GM23338 (cell line): ENCODE results near the gene SRP54. TPM values are rescaled to one million over a fixed set of nuclear protein-coding genes. Genes with fewer than 3 reads are reported as not detected.

Experiments
- ATAC-seq: fragments of 200-7000 bp; cut with Tn5 transposase; 3 replicates; pipeline ENCODE4 v1.9.1; 2020
- DNase-seq: peaks from one replicate; pipeline ENCODE4 v3.0.0-alpha.2; 2015; ENCODE audit warnings: low spot score
- H2AFZ ChIP-seq: fragments of 200-600 bp; sonication (generic); 2 replicates; pipeline ENCODE4 v1.8.0; 2016; ENCODE audit warnings: antibody characterized with exemption, mild to moderate bottlenecking, moderate library complexity
- H3F3A ChIP-seq: fragments of 200-600 bp; sonication (generic); replicated peaks from 2 replicates; pipeline ENCODE4 v1.8.0; 2017; ENCODE audit warnings: antibody characterized with exemption, mixed run types, low read depth
- H3K27ac ChIP-seq: fragments of 200-600 bp; sonication (generic); 2 replicates; pipeline ENCODE4 v1.6.1; 2016; ENCODE audit warnings: low read depth
- H3K27me3 ChIP-seq: fragments of 200-600 bp; sonication (generic); 2 replicates; pipeline ENCODE4 v1.8.0; 2016; ENCODE audit warnings: mild to moderate bottlenecking, mixed run types, moderate library complexity; ENCODE audit not compliant: insufficient read depth
- H3K36me3 ChIP-seq: fragments of 200-600 bp; sonication (generic); 2 replicates; pipeline ENCODE4 v1.8.0; 2016; ENCODE audit warnings: mild to moderate bottlenecking; ENCODE audit not compliant: insufficient read depth
- H3K4me1 ChIP-seq: fragments of 200-600 bp; sonication (generic); 2 replicates; pipeline ENCODE4 v1.8.0; 2016; ENCODE audit warnings: mild to moderate bottlenecking, moderate library complexity; ENCODE audit not compliant: insufficient read depth
- H3K4me2 ChIP-seq: fragments of 200-600 bp; sonication (generic); 2 replicates; pipeline ENCODE4 v1.7.1; 2017; ENCODE audit warnings: mixed run types
- H3K4me3 ChIP-seq: fragments of 200-600 bp; sonication (generic); 2 replicates; pipeline ENCODE4 v1.6.1; 2016; ENCODE audit warnings: mixed run types
- H3K79me2 ChIP-seq: fragments of 200-600 bp; sonication (generic); replicated peaks from 2 replicates; pipeline ENCODE4 v1.8.0; 2017; ENCODE audit warnings: mild to moderate bottlenecking; ENCODE audit not compliant: insufficient read depth
- H3K9me2 ChIP-seq: fragments of 200-600 bp; sonication (generic); 2 replicates; pipeline ENCODE4 v1.8.0; 2017; ENCODE audit not compliant: insufficient read depth
- H4K20me1 ChIP-seq: fragments of 200-600 bp; sonication (generic); replicated peaks from 2 replicates; pipeline ENCODE4 v1.8.0; 2017; ENCODE audit warnings: mild to moderate bottlenecking; ENCODE audit not compliant: insufficient read depth
- H3K27ac Mint-ChIP-seq: 2 replicates; pipeline ENCODE4 v1.8.0; 2020; ENCODE audit warnings: inconsistent platforms, mild to moderate bottlenecking, moderate library complexity, mixed read lengths
- H3K27me3 Mint-ChIP-seq: 3 replicates; pipeline ENCODE4 v1.8.0; 2022; ENCODE audit warnings: low read depth, mild to moderate bottlenecking, moderate library complexity, mixed read lengths, inconsistent platforms; ENCODE audit not compliant: insufficient read depth, poor library complexity
- H3K36me3 Mint-ChIP-seq: 3 replicates; pipeline ENCODE4 v1.8.0; 2021; ENCODE audit warnings: low read depth, mild to moderate bottlenecking, inconsistent platforms, moderate library complexity, mixed read lengths
- H3K4me1 Mint-ChIP-seq: 3 replicates; pipeline ENCODE4 v1.8.0; 2020; ENCODE audit warnings: mild to moderate bottlenecking, inconsistent platforms, mixed read lengths
- H3K4me3 Mint-ChIP-seq: 3 replicates; pipeline ENCODE4 v1.8.0; 2021; ENCODE audit warnings: moderate library complexity, mild to moderate bottlenecking, inconsistent platforms, mixed read lengths
- H3K9me3 Mint-ChIP-seq: 3 replicates; pipeline ENCODE4 v1.8.0; 2020; ENCODE audit warnings: moderate library complexity, mild to moderate bottlenecking, inconsistent platforms, mixed read lengths
- CREB1 ChIP-seq: fragments of 250-450 bp; sonication (Bioruptor Pico); IDR thresholded peaks from 2 replicates; pipeline ENCODE4 v1.5.0; 2020; ENCODE audit warnings: low read depth, mild to moderate bottlenecking, moderate library complexity
- CTCF ChIP-seq, 2 experiments: fragments of 200-600 bp in 1 of 2; sonication (generic) in 1 of 2; conservative IDR thresholded peaks; 2 replicates each; pipeline versions ENCODE4 v1.5.1 to v1.6.1; 2016 to 2017; ENCODE audit warnings: antibody characterized with exemption in 2 of 2, low read depth in 2 of 2, mild to moderate bottlenecking in 2 of 2, moderate library complexity in 1 of 2
- EZH2 ChIP-seq: fragments of 200-600 bp; sonication (generic); IDR thresholded peaks from one replicate; pipeline ENCODE4 v1.8.0; 2017; ENCODE audit warnings: antibody characterized with exemption, mild to moderate bottlenecking, low read depth; ENCODE audit not compliant: unreplicated experiment
- EZH2phosphoT487 ChIP-seq: fragments of 200-600 bp; sonication (generic); IDR thresholded peaks from one replicate; pipeline ENCODE4 v1.8.1; 2018; ENCODE audit warnings: antibody characterized with exemption; ENCODE audit not compliant: unreplicated experiment
- JUNB ChIP-seq: IDR thresholded peaks from one replicate; pipeline ENCODE4 v1.6.1; 2016; ENCODE audit warnings: antibody characterized with exemption; ENCODE audit not compliant: unreplicated experiment
- NANOG ChIP-seq: IDR thresholded peaks from 2 replicates; pipeline ENCODE4 v1.6.1; 2016; ENCODE audit warnings: antibody characterized with exemption, borderline replicate concordance
- POLR2AphosphoS5 ChIP-seq: IDR thresholded peaks from 2 replicates; pipeline ENCODE4 v1.6.1; 2016; ENCODE audit warnings: antibody characterized with exemption, low read depth
- REST ChIP-seq: IDR thresholded peaks from one replicate; pipeline ENCODE4 v1.6.1; 2018; ENCODE audit warnings: antibody characterized with exemption; ENCODE audit not compliant: unreplicated experiment
- STAT1 ChIP-seq: IDR thresholded peaks from one replicate; pipeline ENCODE4 v1.6.1; 2016; ENCODE audit warnings: antibody characterized with exemption; ENCODE audit not compliant: unreplicated experiment
- ZNF114 ChIP-seq: fragments of 250-450 bp; sonication (Bioruptor Pico); IDR thresholded peaks from 2 replicates; pipeline ENCODE4 v1.5.0; 2020; ENCODE audit warnings: mild to moderate bottlenecking, moderate library complexity
- ZNF331 ChIP-seq: fragments of 250-450 bp; sonication (Bioruptor Pico); IDR thresholded peaks from 2 replicates; pipeline ENCODE4 v1.5.0; 2020; ENCODE audit warnings: low read depth, mild to moderate bottlenecking, moderate library complexity
- polyA plus RNA-seq: library from polyadenylated mRNA; unstranded; fragments of >200 nt; fragmentation: Nextera tagmentation; extraction: Ambion mirVana; gene quantifications from 2 replicates; pipeline ENCODE4 v1.2.1, GENCODE V29; 2016
- total RNA-seq: library from RNA; depleted of rRNA; stranded (reverse); fragments of >200 nt; shearing (Covaris generic); gene quantifications from 2 replicates; pipeline ENCODE4 v1.2.3, GENCODE V29; 2014
- TF ChIP-seq, protein P1 (sequence below): fragments of 250-450 bp; sonication (Bioruptor Pico); IDR thresholded peaks from 2 replicates; pipeline ENCODE4 v1.5.0; 2020; ENCODE audit warnings: mild to moderate bottlenecking, moderate library complexity
- TF ChIP-seq, protein P2 (sequence below): IDR thresholded peaks from 2 replicates; pipeline ENCODE4 v1.6.1; 2016; ENCODE audit warnings: antibody characterized with exemption

Gene SRP54
- total and polyA plus RNA-seq, 2 experiments from 2014 or later: 60.4 to 77.5 TPM

DNA sequence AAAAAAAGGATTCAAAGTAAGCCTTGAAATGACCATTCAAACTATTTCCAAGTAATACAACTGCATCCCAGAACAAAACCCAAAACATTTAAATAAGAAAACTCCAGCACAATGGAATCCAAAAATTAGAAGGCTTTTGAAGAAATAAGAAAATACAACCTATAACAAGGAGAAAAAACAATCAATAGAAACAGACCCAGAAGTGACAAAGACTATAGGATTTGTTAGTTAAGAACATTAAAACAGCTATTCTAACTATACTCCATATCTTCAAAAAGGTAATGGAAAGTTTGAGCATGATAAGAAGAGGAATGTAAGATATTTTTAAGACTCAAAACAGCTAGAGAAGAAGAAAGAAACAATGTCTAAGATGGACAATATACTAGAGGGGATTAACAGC is 39.3 kb upstream of the SRP54 start:
- peaks cover 17% of the 10 kb centered on the region for H3K36me3 Mint-ChIP-seq
- no peaks in the 10 kb centered on the region for H3F3A ChIP-seq
- H3K9me2 ChIP-seq: 0 out of 2 replicates have a peak, but pooled peaks cover 4% of the 10 kb centered on the region
- peaks cover 18% of the 10 kb centered on the region for H3K9me3 Mint-ChIP-seq
- no peak overlapping the region for H2AFZ ChIP-seq
- H3K4me3 ChIP-seq: no peak overlapping the region
- H3K27me3 ChIP-seq: no peaks in the 10 kb centered on the region
- H3K4me1 ChIP-seq: no peaks in the 10 kb centered on the region
- H3K79me2 ChIP-seq: no peaks in the 10 kb centered on the region
- no peaks in the 10 kb centered on the region for H3K27me3 Mint-ChIP-seq
- H3K27ac ChIP-seq: no peak overlapping the region
- no peak overlapping the region for H3K27ac Mint-ChIP-seq
- no peak for TF ChIP-seq CREB1 (CRISPR knock-in tag)
- TF ChIP-seq REST: no peak
- TF ChIP-seq ZNF331 (CRISPR knock-in tag): no peak
- no peak for TF ChIP-seq JUNB
- no peak for TF ChIP-seq EZH2phosphoT487
- TF ChIP-seq, protein P1, sequence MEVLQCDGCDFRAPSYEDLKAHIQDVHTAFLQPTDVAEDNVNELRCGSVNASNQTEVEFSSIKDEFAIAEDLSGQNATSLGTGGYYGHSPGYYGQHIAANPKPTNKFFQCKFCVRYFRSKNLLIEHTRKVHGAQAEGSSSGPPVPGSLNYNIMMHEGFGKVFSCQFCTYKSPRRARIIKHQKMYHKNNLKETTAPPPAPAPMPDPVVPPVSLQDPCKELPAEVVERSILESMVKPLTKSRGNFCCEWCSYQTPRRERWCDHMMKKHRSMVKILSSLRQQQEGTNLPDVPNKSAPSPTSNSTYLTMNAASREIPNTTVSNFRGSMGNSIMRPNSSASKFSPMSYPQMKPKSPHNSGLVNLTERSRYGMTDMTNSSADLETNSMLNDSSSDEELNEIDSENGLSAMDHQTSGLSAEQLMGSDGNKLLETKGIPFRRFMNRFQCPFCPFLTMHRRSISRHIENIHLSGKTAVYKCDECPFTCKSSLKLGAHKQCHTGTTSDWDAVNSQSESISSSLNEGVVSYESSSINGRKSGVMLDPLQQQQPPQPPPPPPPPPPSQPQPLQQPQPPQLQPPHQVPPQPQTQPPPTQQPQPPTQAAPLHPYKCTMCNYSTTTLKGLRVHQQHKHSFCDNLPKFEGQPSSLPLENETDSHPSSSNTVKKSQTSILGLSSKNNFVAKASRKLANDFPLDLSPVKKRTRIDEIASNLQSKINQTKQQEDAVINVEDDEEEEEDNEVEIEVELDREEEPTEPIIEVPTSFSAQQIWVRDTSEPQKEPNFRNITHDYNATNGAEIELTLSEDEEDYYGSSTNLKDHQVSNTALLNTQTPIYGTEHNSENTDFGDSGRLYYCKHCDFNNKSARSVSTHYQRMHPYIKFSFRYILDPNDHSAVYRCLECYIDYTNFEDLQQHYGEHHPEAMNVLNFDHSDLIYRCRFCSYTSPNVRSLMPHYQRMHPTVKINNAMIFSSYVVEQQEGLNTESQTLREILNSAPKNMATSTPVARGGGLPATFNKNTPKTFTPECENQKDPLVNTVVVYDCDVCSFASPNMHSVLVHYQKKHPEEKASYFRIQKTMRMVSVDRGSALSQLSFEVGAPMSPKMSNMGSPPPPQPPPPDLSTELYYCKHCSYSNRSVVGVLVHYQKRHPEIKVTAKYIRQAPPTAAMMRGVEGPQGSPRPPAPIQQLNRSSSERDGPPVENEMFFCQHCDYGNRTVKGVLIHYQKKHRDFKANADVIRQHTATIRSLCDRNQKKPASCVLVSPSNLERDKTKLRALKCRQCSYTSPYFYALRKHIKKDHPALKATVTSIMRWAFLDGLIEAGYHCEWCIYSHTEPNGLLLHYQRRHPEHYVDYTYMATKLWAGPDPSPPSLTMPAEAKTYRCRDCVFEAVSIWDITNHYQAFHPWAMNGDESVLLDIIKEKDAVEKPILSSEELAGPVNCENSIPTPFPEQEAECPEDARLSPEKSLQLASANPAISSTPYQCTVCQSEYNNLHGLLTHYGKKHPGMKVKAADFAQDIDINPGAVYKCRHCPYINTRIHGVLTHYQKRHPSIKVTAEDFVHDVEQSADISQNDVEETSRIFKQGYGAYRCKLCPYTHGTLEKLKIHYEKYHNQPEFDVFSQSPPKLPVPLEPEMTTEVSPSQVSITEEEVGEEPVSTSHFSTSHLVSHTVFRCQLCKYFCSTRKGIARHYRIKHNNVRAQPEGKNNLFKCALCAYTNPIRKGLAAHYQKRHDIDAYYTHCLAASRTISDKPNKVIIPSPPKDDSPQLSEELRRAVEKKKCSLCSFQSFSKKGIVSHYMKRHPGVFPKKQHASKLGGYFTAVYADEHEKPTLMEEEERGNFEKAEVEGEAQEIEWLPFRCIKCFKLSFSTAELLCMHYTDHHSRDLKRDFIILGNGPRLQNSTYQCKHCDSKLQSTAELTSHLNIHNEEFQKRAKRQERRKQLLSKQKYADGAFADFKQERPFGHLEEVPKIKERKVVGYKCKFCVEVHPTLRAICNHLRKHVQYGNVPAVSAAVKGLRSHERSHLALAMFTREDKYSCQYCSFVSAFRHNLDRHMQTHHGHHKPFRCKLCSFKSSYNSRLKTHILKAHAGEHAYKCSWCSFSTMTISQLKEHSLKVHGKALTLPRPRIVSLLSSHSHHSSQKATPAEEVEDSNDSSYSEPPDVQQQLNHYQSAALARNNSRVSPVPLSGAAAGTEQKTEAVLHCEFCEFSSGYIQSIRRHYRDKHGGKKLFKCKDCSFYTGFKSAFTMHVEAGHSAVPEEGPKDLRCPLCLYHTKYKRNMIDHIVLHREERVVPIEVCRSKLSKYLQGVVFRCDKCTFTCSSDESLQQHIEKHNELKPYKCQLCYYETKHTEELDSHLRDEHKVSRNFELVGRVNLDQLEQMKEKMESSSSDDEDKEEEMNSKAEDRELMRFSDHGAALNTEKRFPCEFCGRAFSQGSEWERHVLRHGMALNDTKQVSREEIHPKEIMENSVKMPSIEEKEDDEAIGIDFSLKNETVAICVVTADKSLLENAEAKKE (CRISPR knock-in tag): no peak
- TF ChIP-seq EZH2: no peak
- no peak for TF ChIP-seq STAT1
- no peak for TF ChIP-seq ZNF114
- no peak for TF ChIP-seq POLR2AphosphoS5
- TF ChIP-seq NANOG: no peak
- TF ChIP-seq, protein P2, sequence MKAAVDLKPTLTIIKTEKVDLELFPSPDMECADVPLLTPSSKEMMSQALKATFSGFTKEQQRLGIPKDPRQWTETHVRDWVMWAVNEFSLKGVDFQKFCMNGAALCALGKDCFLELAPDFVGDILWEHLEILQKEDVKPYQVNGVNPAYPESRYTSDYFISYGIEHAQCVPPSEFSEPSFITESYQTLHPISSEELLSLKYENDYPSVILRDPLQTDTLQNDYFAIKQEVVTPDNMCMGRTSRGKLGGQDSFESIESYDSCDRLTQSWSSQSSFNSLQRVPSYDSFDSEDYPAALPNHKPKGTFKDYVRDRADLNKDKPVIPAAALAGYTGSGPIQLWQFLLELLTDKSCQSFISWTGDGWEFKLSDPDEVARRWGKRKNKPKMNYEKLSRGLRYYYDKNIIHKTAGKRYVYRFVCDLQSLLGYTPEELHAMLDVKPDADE: no peak
- no peak for TF ChIP-seq CTCF (conservative IDR thresholded peaks at IDR 0.05; ENCODE audit: low read depth in 2 of 2)
- no peak overlapping the region for H3K4me3 Mint-ChIP-seq
- H3K4me2 ChIP-seq: no peak overlapping the region
- ATAC-seq (no peak), DNase-seq (no peak)
- H4K20me1 ChIP-seq: no peaks in the 10 kb centered on the region
- 0 out of 2 replicates have a peak, but pooled peaks cover 2% of the 10 kb centered on the region for H3K36me3 ChIP-seq
- H3K4me1 Mint-ChIP-seq: no peaks in the 10 kb centered on the region
